ENCODE measurements around the gene TMEM156. TPM values are rescaled to one million over a fixed set of nuclear protein-coding genes. Genes with fewer than 3 reads are reported as not detected.

Gene TMEM156
- total RNA-seq, 2 donors from 2014 or later = not detected

- DNase-seq = no peak
- H3K27ac ChIP-seq (ENCODE audit: low read depth, low read length) = no peak overlapping the region
- Mint-ChIP-seq H3K36me3 (ENCODE audit: low read depth) (no peaks in the 10 kb centered on the region), H3K27ac (no peak overlapping the region), H3K27me3 (ENCODE audit: insufficient read depth) (no peaks in the 10 kb centered on the region), H3K9me3 (no peaks in the 10 kb centered on the region), H3K4me3 (no peak overlapping the region), H3K4me1 (no peaks in the 10 kb centered on the region)
- H3K27me3 ChIP-seq (ENCODE audit: control insufficient read depth, insufficient read depth, low read length, poor library complexity, severe bottlenecking) = no peaks in the 10 kb centered on the region
- H3K9me3 ChIP-seq (ENCODE audit: control insufficient read depth, low read length) = no peaks in the 10 kb centered on the region
- TF ChIP-seq CTCF (conservative IDR thresholded peaks at IDR 0.05) = no peak
- H3K4me3 ChIP-seq (ENCODE audit: low read length) = no peak overlapping the region
- no peaks in the 10 kb centered on the region for H3K4me1 ChIP-seq (ENCODE audit: control insufficient read depth, insufficient read depth, low read length)
- H3K36me3 ChIP-seq (ENCODE audit: control insufficient read depth, insufficient read depth, low read length) = no peaks in the 10 kb centered on the region
- H3K9ac ChIP-seq (ENCODE audit: extremely low read depth, low read length, poor library complexity, severe bottlenecking) = no peak overlapping the region
Measured at GRCh38 chr4:38954727-38955126, 77.5 kb downstream of the TMEM156 start.

- Mint-ChIP-seq H3K9me3 (no peaks in the 10 kb centered on the region), H3K36me3 (ENCODE audit: low read depth) (no peaks in the 10 kb centered on the region), H3K4me1 (no peaks in the 10 kb centered on the region), H3K27ac (no peak overlapping the region), H3K27me3 (ENCODE audit: insufficient read depth) (no peaks in the 10 kb centered on the region), H3K4me3 (no peak overlapping the region)
- Histone ChIP-seq H3K27me3 (ENCODE audit: control insufficient read depth, insufficient read depth, low read length, poor library complexity, severe bottlenecking) (no peaks in the 10 kb centered on the region), H3K4me1 (ENCODE audit: control insufficient read depth, insufficient read depth, low read length) (no peaks in the 10 kb centered on the region), H3K9ac (ENCODE audit: extremely low read depth, low read length, poor library complexity, severe bottlenecking) (no peak overlapping the region), H3K36me3 (ENCODE audit: control insufficient read depth, insufficient read depth, low read length) (no peaks in the 10 kb centered on the region), H3K27ac (ENCODE audit: low read depth, low read length) (no peak overlapping the region), H3K9me3 (ENCODE audit: control insufficient read depth, low read length) (no peaks in the 10 kb centered on the region), H3K4me3 (ENCODE audit: low read length) (no peak overlapping the region)
- no peak for DNase-seq
- no peak for TF ChIP-seq CTCF (conservative IDR thresholded peaks at IDR 0.05)
- 0% methylated on average over 1 of the region's 1 CpG for WGBS, 2 experiments (ENCODE audit: insufficient coverage in 1 of 2, insufficient read length in 1 of 2)
Measured at GRCh38 chr4:38952017-38952416, 80.2 kb downstream of the TMEM156 start.

GRCh38 chr4:38951598-38951997, 80.6 kb downstream of the TMEM156 start:
- no peaks in the 10 kb centered on the region for H3K36me3 ChIP-seq (ENCODE audit: control insufficient read depth, insufficient read depth, low read length)
- whole genome bisulfite sequencing, 2 experiments (ENCODE audit: insufficient coverage in 1 of 2, insufficient read length in 1 of 2) = 80 to 97% methylated on average over 1 to 2 of the region's 2 CpGs

More at GRCh38 chr4:38951598-38951997, 80.6 kb downstream of the TMEM156 start:
- H3K27me3 ChIP-seq (ENCODE audit: control insufficient read depth, insufficient read depth, low read length, poor library complexity, severe bottlenecking) = no peaks in the 10 kb centered on the region
- H3K4me1 ChIP-seq (ENCODE audit: control insufficient read depth, insufficient read depth, low read length) = no peaks in the 10 kb centered on the region
- Mint-ChIP-seq H3K4me1 (no peaks in the 10 kb centered on the region), H3K4me3 (no peak overlapping the region), H3K36me3 (ENCODE audit: low read depth) (no peaks in the 10 kb centered on the region), H3K27me3 (ENCODE audit: insufficient read depth) (no peaks in the 10 kb centered on the region), H3K27ac (no peak overlapping the region), H3K9me3 (no peaks in the 10 kb centered on the region)
- TF ChIP-seq CTCF (conservative IDR thresholded peaks at IDR 0.05) = no peak
- H3K4me3 ChIP-seq (ENCODE audit: low read length) = no peak overlapping the region
- H3K9me3 ChIP-seq (ENCODE audit: control insufficient read depth, low read length) = no peaks in the 10 kb centered on the region
- no peak overlapping the region for H3K27ac ChIP-seq (ENCODE audit: low read depth, low read length)
- no peak overlapping the region for H3K9ac ChIP-seq (ENCODE audit: extremely low read depth, low read length, poor library complexity, severe bottlenecking)
- DNase-seq = no peak

All from endodermal cell (in vitro differentiated cells).